T-helper 1 cell (primary cell): ENCODE measurements around the gene ETV6.
"Not testable (repeated sequence)": the region's sequence is repeated elsewhere in the genome, so short reads cannot be mapped to it uniquely, and the experiment has no call there.

Source experiments
- DNase-seq, 5 donors: peaks; one replicate each; pipeline ENCODE4 v3.0.0-alpha.2; 2012 to 2020
- total RNA-seq, 4 donors: gene quantifications; one replicate each; lab custom pipeline; 2026; lab: John Stamatoyannopoulos, UW

The ETV6 gene
- 43.6 to 75.2 (median 47.4) reads per million in 4 donors for total RNA-seq

DNA sequence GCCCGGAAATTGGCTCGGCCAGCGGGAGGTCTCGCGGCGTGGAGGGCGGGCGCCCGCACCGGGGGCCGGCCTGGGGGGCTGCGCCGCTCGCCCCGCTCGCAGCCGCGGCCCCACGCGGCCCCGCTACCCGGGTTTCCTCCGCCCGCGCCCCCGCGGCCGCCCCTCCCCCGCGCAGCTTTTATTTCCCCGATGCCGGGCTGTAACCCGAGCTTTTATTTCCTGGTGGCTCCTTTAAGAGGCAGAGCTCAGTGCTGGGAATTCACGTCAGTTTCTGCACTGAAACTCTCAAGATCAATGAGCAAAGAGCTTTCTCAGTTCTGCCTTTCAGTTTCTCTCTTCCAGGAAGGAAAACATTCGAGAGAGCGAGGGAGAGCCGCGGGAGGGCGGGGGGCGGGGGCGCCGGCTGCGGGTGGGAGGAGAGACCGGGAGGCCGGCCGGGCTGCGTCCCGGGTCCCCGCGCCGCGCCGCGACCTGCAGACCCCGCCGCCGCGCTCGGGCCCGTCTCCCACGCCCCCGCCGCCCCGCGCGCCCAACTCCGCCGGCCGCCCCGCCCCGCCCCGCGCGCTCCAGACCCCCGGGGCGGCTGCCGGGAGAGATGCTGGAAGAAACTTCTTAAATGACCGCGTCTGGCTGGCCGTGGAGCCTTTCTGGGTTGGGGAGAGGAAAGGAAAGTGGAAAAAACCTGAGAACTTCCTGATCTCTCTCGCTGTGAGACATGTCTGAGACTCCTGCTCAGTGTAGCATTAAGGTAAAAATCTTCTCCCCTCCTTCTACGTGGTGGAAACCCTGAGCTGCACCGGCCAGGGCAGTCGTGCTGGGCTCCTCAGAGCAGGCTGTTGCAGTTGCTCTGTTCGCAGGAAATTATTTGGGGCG lies at the start of gene ETV6:
ETV6 (plus strand) TSS at position 262 of the 873 bp plus-strand sequence; CDS start at position 716, 454 bp downstream.
- DNase-seq, result peak; percentile 10 to 94 (median 48)

- DNase-seq, result no peak
These were observed 49.3 kb upstream of the ETV6 start for GRCh38 chr12:11600199-11600598.

GRCh38 chr12:11601647-11602046 lies 47.8 kb upstream of the ETV6 start:
- no peak for DNase-seq

- no peak for DNase-seq
These were observed 42.0 kb upstream of the ETV6 start for GRCh38 chr12:11607313-11608081.

- DNase-seq, result no peak
These were observed 40.4 kb upstream of the ETV6 start for GRCh38 chr12:11609045-11609444.

DNA sequence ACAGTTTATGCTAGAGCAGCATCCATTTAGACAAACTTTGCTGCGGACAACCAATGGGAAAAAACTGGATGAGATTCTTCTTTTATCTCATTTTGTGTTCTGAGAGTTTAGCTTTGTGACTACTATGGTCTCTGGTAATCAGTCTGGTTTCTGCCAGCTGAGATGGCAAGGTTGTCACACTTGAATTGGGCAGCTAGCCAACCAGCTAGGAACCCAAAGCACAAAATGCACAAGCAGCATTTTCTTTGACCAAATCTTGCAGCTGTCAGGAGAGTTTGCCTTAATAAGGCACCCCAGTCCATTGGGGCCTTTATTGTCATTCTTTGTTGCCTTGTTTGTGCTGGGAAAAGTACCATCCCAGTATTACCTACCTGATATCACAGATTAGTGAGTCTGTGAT lies 34.0 kb upstream of the ETV6 start:
- no peak for DNase-seq

- no peak for DNase-seq
These were observed 31.4 kb upstream of the ETV6 start for GRCh38 chr12:11618046-11618445.

DNA sequence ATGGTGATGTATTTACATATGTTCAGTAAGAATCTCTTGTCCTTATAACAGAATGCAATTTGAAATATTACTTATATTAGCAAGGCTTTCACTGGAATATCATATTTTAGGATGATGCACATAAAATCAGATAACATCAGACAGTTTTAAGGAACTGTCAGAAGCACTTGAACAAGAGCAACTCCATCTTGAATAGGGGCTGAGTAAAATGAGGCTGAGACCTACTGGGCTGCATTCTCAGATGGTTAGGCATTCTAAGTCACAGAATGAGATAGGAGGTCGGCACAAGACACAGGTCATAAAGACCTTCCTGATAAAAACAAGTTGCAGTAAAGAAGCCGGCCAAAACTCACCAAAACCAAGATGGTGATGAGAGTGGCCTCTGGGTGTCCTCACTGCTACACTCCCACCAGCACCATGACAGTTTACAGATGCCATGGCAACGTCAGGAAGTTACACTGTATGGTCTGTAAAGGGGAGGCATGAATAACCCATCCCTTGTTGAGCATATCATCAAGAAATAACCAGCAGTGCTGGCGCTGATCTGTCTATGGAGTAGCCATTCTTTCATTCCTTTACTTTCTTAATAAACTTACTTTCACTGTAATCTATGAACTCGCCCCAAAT lies 27.6 kb upstream of the ETV6 start:
- DNase-seq, result peak in 2 of 5 donors; percentile 3 to 29

DNA sequence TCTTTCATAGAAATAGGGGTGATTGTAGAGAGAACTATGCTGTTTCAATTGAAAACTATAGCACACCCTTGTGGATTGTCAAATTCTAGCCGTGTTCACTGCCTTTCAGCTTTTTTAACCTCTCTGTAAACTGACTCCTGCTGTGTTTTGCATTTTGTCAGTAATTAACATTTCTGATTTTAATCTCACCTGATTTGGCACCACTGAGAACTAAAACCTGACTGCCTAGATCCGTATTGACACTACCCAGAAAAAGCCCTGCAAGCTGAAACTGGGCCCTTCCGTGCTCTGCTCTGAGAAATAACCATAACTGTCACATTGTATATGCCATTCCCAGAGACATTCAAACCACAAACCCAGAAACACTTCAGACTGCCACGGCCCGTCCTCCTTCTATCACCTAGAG lies 26.6 kb upstream of the ETV6 start:
- DNase-seq, result no peak

DNA sequence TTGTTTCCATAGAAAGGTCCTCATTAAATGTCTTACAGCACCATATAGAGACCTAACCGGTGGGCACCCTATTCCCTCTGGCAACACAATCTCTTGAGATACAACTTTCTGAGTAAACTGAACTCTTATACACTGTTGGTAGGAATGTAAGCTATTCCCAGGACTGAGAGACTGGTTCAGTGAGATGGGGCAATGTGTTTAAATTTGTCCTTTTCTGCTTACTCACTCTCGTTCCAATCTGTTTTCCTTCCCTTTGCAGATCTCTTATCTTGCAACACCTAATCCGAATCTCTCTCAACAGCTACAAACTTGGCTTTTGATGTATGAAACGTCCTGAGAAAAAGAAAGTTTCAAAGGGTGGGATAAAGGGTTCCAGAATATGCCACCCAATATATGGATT lies 26.1 kb upstream of the ETV6 start:
- no peak for DNase-seq

DNA sequence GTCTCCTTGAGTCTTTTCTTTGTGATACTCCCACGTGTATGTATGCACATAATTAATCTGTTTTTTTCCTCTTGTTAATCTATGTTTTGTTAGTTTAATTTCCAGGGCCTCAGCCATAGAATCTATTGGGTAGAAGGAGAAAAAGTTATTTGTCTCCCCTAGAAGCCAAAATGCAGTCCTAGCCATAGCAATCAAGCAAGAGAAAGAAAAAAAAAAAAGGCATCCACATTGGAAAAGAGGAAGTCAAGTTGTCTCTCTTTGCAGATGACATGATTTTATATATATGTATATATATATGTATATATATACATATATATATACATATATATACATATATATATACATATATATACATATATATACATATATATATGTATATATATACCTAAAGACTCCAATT lies 25.4 kb upstream of the ETV6 start:
- DNase-seq, result no peak

- DNase-seq, result not testable (repeated sequence)
These were observed 21.8 kb upstream of the ETV6 start for GRCh38 chr12:11627709-11628108.

GRCh38 chr12:11628353-11628752 lies 21.1 kb upstream of the ETV6 start:
- no peak for DNase-seq

- DNase-seq, result no peak
These were observed 19.3 kb upstream of the ETV6 start for GRCh38 chr12:11630046-11630706.

DNA sequence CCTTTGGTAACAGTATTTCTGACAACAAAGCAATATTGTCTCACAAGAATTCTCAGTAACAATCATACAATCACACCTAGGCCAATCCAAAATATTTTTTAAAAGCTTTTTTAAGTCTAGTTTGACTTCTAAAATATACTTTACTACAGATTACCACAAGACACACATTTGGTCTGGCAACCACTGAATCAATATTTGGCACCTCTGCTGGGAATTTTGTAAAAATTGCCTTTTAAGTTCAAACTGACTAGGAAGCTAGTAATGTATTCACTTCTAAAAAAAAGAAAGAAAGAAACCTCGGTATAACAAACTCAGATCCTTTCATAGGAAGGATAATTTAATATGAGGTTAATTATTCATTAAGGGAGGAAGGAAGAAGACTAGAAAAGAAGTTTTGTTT lies 18.2 kb upstream of the ETV6 start:
- DNase-seq, result no peak

DNA sequence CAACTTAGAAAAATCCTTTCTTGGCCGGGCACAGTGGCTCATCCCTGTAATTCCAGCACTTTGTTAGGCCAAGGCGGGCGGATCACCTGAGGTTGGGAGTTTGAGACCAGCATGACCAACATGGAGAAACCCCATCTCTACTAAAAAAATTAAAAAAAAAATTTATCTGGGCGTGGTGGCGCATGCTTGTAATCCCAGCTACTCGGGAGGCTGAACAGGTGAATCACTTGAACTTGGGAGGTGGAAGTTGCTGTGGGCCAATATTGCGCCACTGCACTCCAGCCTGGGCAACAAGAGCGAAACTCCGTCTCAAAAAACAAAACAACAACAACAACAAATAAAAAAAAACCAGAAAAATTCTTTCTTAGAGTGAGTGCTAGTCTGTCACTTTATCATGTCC lies 17.6 kb upstream of the ETV6 start:
- not testable (repeated sequence) for DNase-seq

- no peak for DNase-seq
These were observed 15.5 kb upstream of the ETV6 start for GRCh38 chr12:11633968-11634367.

DNA sequence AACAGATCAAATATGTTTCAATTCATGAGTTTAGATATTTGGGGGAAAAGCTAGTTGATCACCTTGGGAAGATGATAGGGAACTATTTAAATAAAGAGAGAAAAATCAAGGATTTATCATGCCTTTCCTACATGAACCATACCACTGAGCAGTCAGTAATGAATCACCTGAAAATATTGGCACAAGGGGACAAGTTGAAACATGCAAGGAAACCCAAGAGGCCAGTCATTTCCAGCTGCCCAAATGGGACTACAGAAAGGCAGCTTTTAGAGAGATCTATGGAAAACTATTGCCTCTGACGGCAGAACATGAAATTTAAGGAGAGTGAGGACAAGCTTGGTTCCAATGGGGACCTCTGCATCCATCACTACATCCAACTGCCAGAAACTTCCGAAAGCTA lies 14.1 kb upstream of the ETV6 start:
- no peak for DNase-seq

GRCh38 chr12:11638315-11638916 lies 11.1 kb upstream of the ETV6 start:
- no peak for DNase-seq

GRCh38 chr12:11639454-11639853 lies 10.0 kb upstream of the ETV6 start:
- DNase-seq, result no peak

GRCh38 chr12:11641522-11641921 lies 8.0 kb upstream of the ETV6 start:
- no peak for DNase-seq

- no peak for DNase-seq
These were observed 6.7 kb upstream of the ETV6 start for GRCh38 chr12:11642785-11643184.
